ENCODE results near the gene ASB18.

GRCh38 chr2:236261452-236261851 lies 2.8 kb downstream of the ASB18 start:
- TF ChIP-seq EZH2 (IDR thresholded peaks at IDR 0.05) (no peak), EZH2phosphoT487 (IDR thresholded peaks at IDR 0.05) (no peak)
- TF ChIP-seq, protein P1, sequence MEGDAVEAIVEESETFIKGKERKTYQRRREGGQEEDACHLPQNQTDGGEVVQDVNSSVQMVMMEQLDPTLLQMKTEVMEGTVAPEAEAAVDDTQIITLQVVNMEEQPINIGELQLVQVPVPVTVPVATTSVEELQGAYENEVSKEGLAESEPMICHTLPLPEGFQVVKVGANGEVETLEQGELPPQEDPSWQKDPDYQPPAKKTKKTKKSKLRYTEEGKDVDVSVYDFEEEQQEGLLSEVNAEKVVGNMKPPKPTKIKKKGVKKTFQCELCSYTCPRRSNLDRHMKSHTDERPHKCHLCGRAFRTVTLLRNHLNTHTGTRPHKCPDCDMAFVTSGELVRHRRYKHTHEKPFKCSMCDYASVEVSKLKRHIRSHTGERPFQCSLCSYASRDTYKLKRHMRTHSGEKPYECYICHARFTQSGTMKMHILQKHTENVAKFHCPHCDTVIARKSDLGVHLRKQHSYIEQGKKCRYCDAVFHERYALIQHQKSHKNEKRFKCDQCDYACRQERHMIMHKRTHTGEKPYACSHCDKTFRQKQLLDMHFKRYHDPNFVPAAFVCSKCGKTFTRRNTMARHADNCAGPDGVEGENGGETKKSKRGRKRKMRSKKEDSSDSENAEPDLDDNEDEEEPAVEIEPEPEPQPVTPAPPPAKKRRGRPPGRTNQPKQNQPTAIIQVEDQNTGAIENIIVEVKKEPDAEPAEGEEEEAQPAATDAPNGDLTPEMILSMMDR (IDR thresholded peaks at IDR 0.05): no peak

Measured in neural progenitor cell (in vitro differentiated cells).